A549 (cell line): ENCODE results near the gene ANKS6. TPM values are rescaled to one million over a fixed set of nuclear protein-coding genes. Genes with fewer than 3 reads are reported as not detected.

Experiments used
- ATAC-seq, 2 experiments: fragments of 200-7000 bp in 1 of 2; fragments of >200 bp in 1 of 2; cut with Nextera tagmentation in 1 of 2; cut with Tn5 transposase in 1 of 2; 3 replicates each; pipeline versions ENCODE4 v1.8.0 to v1.9.1; 2018 to 2020; ENCODE audit warnings: mild to moderate bottlenecking in 1 of 2, moderate library complexity in 1 of 2
- CTCF ChIA-PET: fragments of 300-600 bp; sonication (Branson Sonifier 250); formaldehyde crosslinking; extraction: SDS; loops from one replicate; lab custom pipeline; 2021; ENCODE audit warnings: antibody characterized with exemption, inconsistent platforms; lab: Yijun Ruan, JAX
- POLR2A ChIA-PET: fragments of 350-600 bp; formaldehyde crosslinking; extraction: SDS; loops from one replicate; lab custom pipeline; 2021; ENCODE audit warnings: antibody characterized with exemption, inconsistent platforms; lab: Yijun Ruan, JAX
- DNase-seq, 2 experiments: peaks; one replicate each; pipeline versions ENCODE4 v3.0.0 to v3.0.0-alpha.2; 2011 to 2016; ENCODE audit warnings: low read depth in 1 of 2, low spot score in 1 of 2
- FAIRE-seq: peaks from 2 replicates; lab custom pipeline; 2011; peaks lifted over from hg19 to GRCh38; lab: Jason Lieb, UNC
- H3K27ac ChIP-seq, 2 experiments: fragments of >200 bp; sonication (Bioruptor Twin); formaldehyde crosslinking; 3 replicates each; pipeline ENCODE4 v1.5.1; 2016 to 2017
- H3K4me1 ChIP-seq: fragments of >200 bp; sonication (Bioruptor Twin); formaldehyde crosslinking; 3 replicates; pipeline ENCODE4 v1.6.1; 2016
- H3K4me2 ChIP-seq: fragments of >200 bp; sonication (Bioruptor Twin); formaldehyde crosslinking; 3 replicates; pipeline ENCODE4 v1.6.1; 2016
- H3K4me3 ChIP-seq: fragments of >200 bp; sonication (Bioruptor Twin); formaldehyde crosslinking; 3 replicates; pipeline ENCODE4 v1.5.1; 2016
- H3K9me3 ChIP-seq: fragments of >200 bp; sonication (Bioruptor Twin); formaldehyde crosslinking; 3 replicates; pipeline ENCODE4 v1.6.1; 2016
- CBX2 ChIP-seq: fragments of 200-600 bp; sonication (generic); IDR thresholded peaks from 2 replicates; pipeline ENCODE4 v1.6.1; 2016; ENCODE audit warnings: low read depth, mild to moderate bottlenecking, borderline replicate concordance
- CEBPB ChIP-seq, 2 experiments: fragments of >200 bp in 1 of 2; sonication (Bioruptor Twin) in 1 of 2; formaldehyde crosslinking in 1 of 2; IDR thresholded peaks; 2 replicates each; pipeline ENCODE4 v1.6.1; 2012 to 2016
- CHD2 ChIP-seq: fragments of 150-350 bp; IDR thresholded peaks from 2 replicates; pipeline ENCODE4 v1.6.1; 2014; ENCODE audit warnings: low read length; ENCODE audit not compliant: partially characterized antibody
- EP300 ChIP-seq, 2 experiments: fragments of >200 bp; sonication (Bioruptor Twin); formaldehyde crosslinking; IDR thresholded peaks; 2 replicates in 1 of 2; 3 replicates in 1 of 2; pipeline ENCODE4 v1.6.1; 2016 to 2017
- ESRRA ChIP-seq: fragments of 150-350 bp; IDR thresholded peaks from 2 replicates; pipeline ENCODE4 v1.6.1; 2014; ENCODE audit warnings: mild to moderate bottlenecking, low read length, borderline replicate concordance
- FOSL2 ChIP-seq, 2 experiments: fragments of 450-650 bp in 1 of 2; fragments of >200 bp in 1 of 2; sonication (Bioruptor Twin) in 1 of 2; formaldehyde crosslinking; IDR thresholded peaks; 2 replicates each; pipeline versions ENCODE4 v1.5.0 to v1.6.1; 2016 to 2020; ENCODE audit warnings: mild to moderate bottlenecking in 1 of 2, moderate library complexity in 1 of 2
- GATA3 ChIP-seq: IDR thresholded peaks from 2 replicates; pipeline ENCODE4 v1.6.1; 2012; ENCODE audit warnings: borderline replicate concordance
- HDAC2 ChIP-seq: fragments of 200-600 bp; sonication (generic); IDR thresholded peaks from 2 replicates; pipeline ENCODE4 v1.6.1; 2016
- HEYL ChIP-seq: fragments of 250-450 bp; sonication (Bioruptor Pico); IDR thresholded peaks from 2 replicates; pipeline ENCODE4 v1.8.0; 2021; ENCODE audit warnings: mild to moderate bottlenecking, moderate library complexity
- HOXB5 ChIP-seq: fragments of 250-450 bp; sonication (Bioruptor Pico); IDR thresholded peaks from 2 replicates; pipeline ENCODE4 v1.5.0; 2020; ENCODE audit warnings: mild to moderate bottlenecking, moderate library complexity
- JUN ChIP-seq, 2 experiments: fragments of >200 bp; sonication (Bioruptor Twin); formaldehyde crosslinking; IDR thresholded peaks; 2 replicates in 1 of 2; 3 replicates in 1 of 2; pipeline ENCODE4 v1.6.1; 2016 to 2017
- JUNB ChIP-seq: fragments of >200 bp; sonication (Bioruptor Twin); formaldehyde crosslinking; IDR thresholded peaks from 2 replicates; pipeline ENCODE4 v1.6.1; 2016
- KDM1A ChIP-seq: fragments of 200-600 bp; sonication (generic); IDR thresholded peaks from 2 replicates; pipeline ENCODE4 v1.6.1; 2016; ENCODE audit warnings: low read depth, mild to moderate bottlenecking
- KDM5A ChIP-seq: fragments of 200-600 bp; sonication (generic); IDR thresholded peaks from 2 replicates; pipeline ENCODE4 v1.6.1; 2016; ENCODE audit warnings: antibody characterized with exemption, mild to moderate bottlenecking
- MAZ ChIP-seq: fragments of 150-350 bp; IDR thresholded peaks from 2 replicates; pipeline ENCODE4 v1.6.1; 2014; ENCODE audit warnings: antibody characterized with exemption, low read depth, low read length, borderline replicate concordance
- NFE2L2 ChIP-seq: fragments of 150-350 bp; conservative IDR thresholded peaks from 2 replicates; pipeline ENCODE4 v1.6.1; 2014; ENCODE audit warnings: low read length
- NPAS2 ChIP-seq: fragments of 250-450 bp; sonication (Bioruptor Pico); IDR thresholded peaks from 2 replicates; pipeline ENCODE4 v1.8.0; 2022; ENCODE audit warnings: mild to moderate bottlenecking, moderate library complexity, borderline replicate concordance
- NR3C1 ChIP-seq: fragments of >200 bp; sonication (Bioruptor Twin); formaldehyde crosslinking; IDR thresholded peaks from 3 replicates; pipeline ENCODE4 v1.6.1; 2017
- PHF8 ChIP-seq: fragments of 200-600 bp; sonication (generic); IDR thresholded peaks from 2 replicates; pipeline ENCODE4 v1.6.1; 2016; ENCODE audit warnings: low read depth, mild to moderate bottlenecking, antibody characterized with exemption, moderate library complexity, borderline replicate concordance
- POLR2A ChIP-seq: IDR thresholded peaks from 2 replicates; pipeline ENCODE4 v1.6.1; 2012; ENCODE audit warnings: mild to moderate bottlenecking, low read length
- POLR2AphosphoS2 ChIP-seq: conservative IDR thresholded peaks from 2 replicates; pipeline ENCODE4 v1.6.1; 2012; ENCODE audit warnings: low read length, improper control_type of control experiment, inconsistent platforms
- RARB ChIP-seq: fragments of 250-450 bp; sonication (Bioruptor Pico); IDR thresholded peaks from 2 replicates; pipeline ENCODE4 v1.8.0; 2021; ENCODE audit warnings: mild to moderate bottlenecking, moderate library complexity
- RFX5 ChIP-seq: fragments of 450-650 bp; IDR thresholded peaks from 2 replicates; pipeline ENCODE4 v1.7.1; 2014; ENCODE audit warnings: antibody characterized with exemption, mild to moderate bottlenecking, moderate library complexity
- TFCP2L1 ChIP-seq: fragments of 250-450 bp; sonication (Bioruptor Pico); IDR thresholded peaks from 2 replicates; pipeline ENCODE4 v1.5.0; 2021; ENCODE audit warnings: mild to moderate bottlenecking
- TP53 ChIP-seq: fragments of 250-450 bp; sonication (Bioruptor Pico); IDR thresholded peaks from 2 replicates; pipeline ENCODE4 v1.5.0; 2021; ENCODE audit warnings: mild to moderate bottlenecking, moderate library complexity
- ZSCAN20 ChIP-seq: fragments of 250-450 bp; sonication (Bioruptor Pico); IDR thresholded peaks from 2 replicates; pipeline ENCODE4 v1.8.0; 2022; ENCODE audit warnings: mild to moderate bottlenecking, moderate library complexity
- WGBS: methylation state at CpG from one replicate; pipeline ENCODE4 v1.1.6; 2017; ENCODE audit errors: missing lambda C conversion rate; 5-methylcytosine and 5-hydroxymethylcytosine counted together
- polyA plus RNA-seq, 4 experiments: library from polyadenylated mRNA; depleted of rRNA in 3 of 4; stranded (reverse); fragments of >200 nt; fragmentation: RNase III in 1 of 4; extraction: RNeasy Plus Mini Kit Qiagen cat#74134 plus additional on column Dnase treatment in 1 of 4; gene quantifications; 2 replicates in 3 of 4; 3 replicates in 1 of 4; pipeline ENCODE4 v1.2.3, GENCODE V29; 2011 to 2017
- TF ChIP-seq, protein P1 (sequence below): fragments of 450-650 bp; IDR thresholded peaks from 2 replicates; pipeline ENCODE4 v1.6.1; 2014; ENCODE audit warnings: antibody characterized with exemption
- TF ChIP-seq, protein P2 (sequence below): IDR thresholded peaks from 2 replicates; pipeline ENCODE4 v1.6.1; 2012; ENCODE audit warnings: low read depth, borderline replicate concordance
- TF ChIP-seq, protein P3 (sequence below): IDR thresholded peaks from 2 replicates; pipeline ENCODE4 v1.6.1; 2012
- TF ChIP-seq, protein P4 (sequence below): fragments of >200 bp; sonication (Bioruptor Twin); formaldehyde crosslinking; IDR thresholded peaks from 3 replicates; pipeline ENCODE4 v1.6.1; 2016

Gene ANKS6
- polyA plus RNA-seq, 2 of the 4 experiments (the other 2 are of a cell fraction), result 14.7 to 15.2 TPM

DNA sequence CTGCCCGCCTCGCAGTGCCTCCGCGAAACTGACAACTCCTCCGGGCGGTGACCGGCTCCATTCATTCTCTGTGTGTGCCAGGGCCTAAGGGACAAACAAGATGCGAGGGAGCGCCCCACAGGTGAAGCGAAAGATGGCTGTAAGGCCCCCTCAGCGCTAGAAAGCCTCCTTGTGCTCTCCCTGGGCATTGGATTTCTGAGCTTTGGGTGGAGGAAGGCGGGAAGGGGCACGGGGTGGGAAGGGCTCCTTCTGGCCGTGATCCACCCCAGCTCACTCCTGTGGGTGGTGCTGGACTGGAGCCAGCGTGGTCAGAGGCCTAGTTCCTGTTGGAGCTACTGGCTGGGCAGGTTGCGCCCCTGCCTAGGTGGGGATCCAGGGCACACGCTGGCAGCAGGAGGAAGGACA lies 12.1 kb upstream of the ANKS6 start:
- H3K4me3 ChIP-seq, result peak overlapping the region; percentile 75
- H3K9me3 ChIP-seq, result no peaks in the 10 kb centered on the region; the same call in 2 of the 3 replicates
- H3K27ac ChIP-seq, result peak overlapping the region in 1 of 2 experiments; percentile 93; a peak in 4 of 6 replicates
- ChIA-PET CTCF (interaction anchor here (0.5 to 4.9 kb wide), 8 partner anchors 8 to 728 kb away, joined by 3 to 41 read pairs (median 4); partner anchors contain the start of gene ANKS6), POLR2A (no interaction called here)
- DNase-seq (no peak), ATAC-seq (no peak), FAIRE-seq (no peak)
- WGBS, result 92% methylated on average over 17 of the region's 17 CpGs
- peak overlapping the region; percentile 97 for H3K4me2 ChIP-seq
- peaks cover 24% of the 10 kb centered on the region for H3K4me1 ChIP-seq
- TF ChIP-seq HDAC2 (no peak), FOSL2 (IDR thresholded peaks at IDR 0.05) (no peak), FOSL2 (CRISPR knock-in tag; IDR thresholded peaks at IDR 0.05) (no peak), GATA3 (no peak), KDM5A (no peak), EP300 (IDR thresholded peaks at IDR 0.05) (no peak), TP53 (CRISPR knock-in tag) (no peak), NR3C1 (no peak), TFCP2L1 (CRISPR knock-in tag) (no peak), CHD2 (no peak), JUNB (no peak), RFX5 (no peak), CEBPB (IDR thresholded peaks at IDR 0.05) (no peak), HOXB5 (no peak), HEYL (CRISPR knock-in tag) (no peak), NPAS2 (CRISPR knock-in tag) (no peak), CBX2 (no peak), KDM1A (no peak)
- TF ChIP-seq, protein P1, sequence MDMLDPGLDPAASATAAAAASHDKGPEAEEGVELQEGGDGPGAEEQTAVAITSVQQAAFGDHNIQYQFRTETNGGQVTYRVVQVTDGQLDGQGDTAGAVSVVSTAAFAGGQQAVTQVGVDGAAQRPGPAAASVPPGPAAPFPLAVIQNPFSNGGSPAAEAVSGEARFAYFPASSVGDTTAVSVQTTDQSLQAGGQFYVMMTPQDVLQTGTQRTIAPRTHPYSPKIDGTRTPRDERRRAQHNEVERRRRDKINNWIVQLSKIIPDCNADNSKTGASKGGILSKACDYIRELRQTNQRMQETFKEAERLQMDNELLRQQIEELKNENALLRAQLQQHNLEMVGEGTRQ, result no peak
- TF ChIP-seq, protein P2, sequence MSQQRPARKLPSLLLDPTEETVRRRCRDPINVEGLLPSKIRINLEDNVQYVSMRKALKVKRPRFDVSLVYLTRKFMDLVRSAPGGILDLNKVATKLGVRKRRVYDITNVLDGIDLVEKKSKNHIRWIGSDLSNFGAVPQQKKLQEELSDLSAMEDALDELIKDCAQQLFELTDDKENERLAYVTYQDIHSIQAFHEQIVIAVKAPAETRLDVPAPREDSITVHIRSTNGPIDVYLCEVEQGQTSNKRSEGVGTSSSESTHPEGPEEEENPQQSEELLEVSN, result no peak
- TF ChIP-seq, protein P3, sequence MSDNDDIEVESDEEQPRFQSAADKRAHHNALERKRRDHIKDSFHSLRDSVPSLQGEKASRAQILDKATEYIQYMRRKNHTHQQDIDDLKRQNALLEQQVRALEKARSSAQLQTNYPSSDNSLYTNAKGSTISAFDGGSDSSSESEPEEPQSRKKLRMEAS, result no peak
- TF ChIP-seq, all 56 proteins: peak for 0

DNA sequence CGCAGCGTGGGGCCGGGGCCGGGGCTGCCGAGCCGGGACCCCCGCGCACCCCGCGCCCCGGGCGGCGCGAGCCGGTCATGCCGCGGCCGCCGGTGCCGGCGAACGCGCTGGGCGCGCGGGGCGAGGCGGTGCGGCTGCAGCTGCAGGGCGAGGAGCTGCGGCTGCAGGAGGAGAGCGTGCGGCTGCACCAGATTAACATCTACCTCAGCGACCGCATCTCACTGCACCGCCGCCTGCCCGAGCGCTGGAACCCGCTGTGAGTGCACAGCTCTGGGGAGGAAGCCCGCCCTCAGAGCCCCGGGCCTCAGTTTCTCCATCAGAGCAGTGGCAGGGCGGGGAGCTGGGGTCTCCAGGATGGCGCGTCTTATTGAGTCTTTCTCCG lies 11.4 kb upstream of the ANKS6 start:
- Histone ChIP-seq H3K9me3 (no peaks in the 10 kb centered on the region; the same call in 2 of the 3 replicates), H3K4me3 (peak overlapping the region; percentile 75), H3K27ac (peak overlapping the region; percentile 78 to 93), H3K4me2 (peak overlapping the region; percentile 97), H3K4me1 (peaks cover 24% of the 10 kb centered on the region)
- ChIA-PET POLR2A (no interaction called here), CTCF (interaction anchor here (0.6 to 4.9 kb wide), 8 partner anchors 9 to 728 kb away, joined by 3 to 41 read pairs (median 4); partner anchors contain the start of gene ANKS6)
- DNase-seq (no peak), ATAC-seq (peak; percentile 55 to 69), FAIRE-seq (no peak)
- no peak for TF ChIP-seq MAZ
- no peak for TF ChIP-seq POLR2A
- no peak for TF ChIP-seq JUN (IDR thresholded peaks at IDR 0.05)
- TF ChIP-seq NFE2L2, result no peak
- no peak for TF ChIP-seq NPAS2 (CRISPR knock-in tag)
- no peak for TF ChIP-seq ESRRA
- TF ChIP-seq, protein P4, sequence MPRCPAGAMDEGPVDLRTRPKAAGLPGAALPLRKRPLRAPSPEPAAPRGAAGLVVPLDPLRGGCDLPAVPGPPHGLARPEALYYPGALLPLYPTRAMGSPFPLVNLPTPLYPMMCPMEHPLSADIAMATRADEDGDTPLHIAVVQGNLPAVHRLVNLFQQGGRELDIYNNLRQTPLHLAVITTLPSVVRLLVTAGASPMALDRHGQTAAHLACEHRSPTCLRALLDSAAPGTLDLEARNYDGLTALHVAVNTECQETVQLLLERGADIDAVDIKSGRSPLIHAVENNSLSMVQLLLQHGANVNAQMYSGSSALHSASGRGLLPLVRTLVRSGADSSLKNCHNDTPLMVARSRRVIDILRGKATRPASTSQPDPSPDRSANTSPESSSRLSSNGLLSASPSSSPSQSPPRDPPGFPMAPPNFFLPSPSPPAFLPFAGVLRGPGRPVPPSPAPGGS, result no peak
- TF ChIP-seq RFX5, result no peak
- no peak for TF ChIP-seq PHF8
- TF ChIP-seq POLR2AphosphoS2, result no peak
- TF ChIP-seq, protein P3, result no peak
- TF ChIP-seq ZSCAN20 (CRISPR knock-in tag), result no peak
- TF ChIP-seq RARB, result no peak
- TF ChIP-seq HDAC2, result no peak
- 6% methylated on average over 13 of the region's 46 CpGs for WGBS
